ENCODE results near the gene TSSC4. TPM values are rescaled to one million over a fixed set of nuclear protein-coding genes. Genes with fewer than 3 reads are reported as not detected.
A peak's percentile ranks its signal among the peaks of the same experiment; 100 is the strongest.

Gene TSSC4
- total RNA-seq, 1 donor from 2014 or later, result 24.8 TPM

- ATAC-seq, result peak; percentile 80
- DNase-seq (ENCODE audit: low spot score), result no peak
Observed at GRCh38 chr11:2444821-2445745, 44.5 kb downstream of the TSSC4 start, which contains the start of gene KCNQ1. Gene KCNQ1, plus strand, starts transcription at chr11:2445008. Its CDS starts 91 bp downstream, at chr11:2445099.

GRCh38 chr11:2445746-2446551 is 45.4 kb downstream of the TSSC4 start:
- ATAC-seq, result peak; percentile 14
- DNase-seq (ENCODE audit: low spot score), result no peak

- DNase-seq (ENCODE audit: low spot score), result no peak
- ATAC-seq, result peak; percentile 21
Observed at GRCh38 chr11:2446590-2447252, 46.2 kb downstream of the TSSC4 start.

GRCh38 chr11:2447253-2447950 is 46.9 kb downstream of the TSSC4 start:
- DNase-seq (ENCODE audit: low spot score) (no peak), ATAC-seq (peak; percentile 7)

- DNase-seq (ENCODE audit: low spot score), result no peak
- no peak for ATAC-seq
Observed at GRCh38 chr11:2447951-2448650, 47.6 kb downstream of the TSSC4 start.

GRCh38 chr11:2448661-2449547 is 48.4 kb downstream of the TSSC4 start:
- no peak for ATAC-seq
- DNase-seq (ENCODE audit: low spot score), result no peak

GRCh38 chr11:2449548-2450320 is 49.2 kb downstream of the TSSC4 start:
- ATAC-seq (no peak), DNase-seq (ENCODE audit: low spot score) (no peak)

GRCh38 chr11:2450321-2451041 is 49.9 kb downstream of the TSSC4 start:
- no peak for ATAC-seq

GRCh38 chr11:2451336-2451735 is 50.8 kb downstream of the TSSC4 start:
- ATAC-seq (no peak), DNase-seq (ENCODE audit: low spot score) (no peak)

More at GRCh38 chr11:2450321-2451041, 49.9 kb downstream of the TSSC4 start:
- DNase-seq (ENCODE audit: low spot score), result no peak

GRCh38 chr11:2451916-2452315 is 51.4 kb downstream of the TSSC4 start:
- no peak for DNase-seq (ENCODE audit: low spot score)
- no peak for ATAC-seq

- DNase-seq (ENCODE audit: low spot score) (no peak), ATAC-seq (no peak)
Observed at GRCh38 chr11:2452321-2453012, 51.9 kb downstream of the TSSC4 start.

GRCh38 chr11:2453436-2453835 is 52.9 kb downstream of the TSSC4 start:
- ATAC-seq, result no peak
- DNase-seq (ENCODE audit: low spot score), result no peak

Other genes starting within 250 kb of the TSSC4 start
- not detected for gene INS, start 239.5 kb upstream of the TSSC4 start, total RNA-seq
- not detected for gene TH, start 228.9 kb upstream of the TSSC4 start, total RNA-seq
- 0.83 TPM for gene ASCL2, start 130.2 kb upstream of the TSSC4 start, total RNA-seq
- gene C11orf21, start 98.8 kb upstream of the TSSC4 start, total RNA-seq, result 0.35 TPM
- gene TSPAN32, start 98.7 kb upstream of the TSSC4 start, total RNA-seq, result 0.35 TPM
- gene CD81, start 23.4 kb upstream of the TSSC4 start, total RNA-seq, result 564 TPM
- not detected for gene TRPM5, start 43.8 kb downstream of the TSSC4 start, total RNA-seq
- 2.1 TPM for gene KCNQ1, start 44.3 kb downstream of the TSSC4 start, total RNA-seq